HG02588 (cell line): ENCODE measurements around the gene NLGN4X.
A peak's percentile ranks its signal among the peaks of the same experiment; 100 is the strongest.

Source experiments
- ATAC-seq: cut with Tn5 transposase; IDR thresholded peaks from one replicate; pipeline ENCODE4 v1.9.1; 2021; ENCODE audit warnings: mild to moderate bottlenecking, moderate library complexity; ENCODE audit not compliant: unreplicated experiment

The NLGN4X gene

DNA sequence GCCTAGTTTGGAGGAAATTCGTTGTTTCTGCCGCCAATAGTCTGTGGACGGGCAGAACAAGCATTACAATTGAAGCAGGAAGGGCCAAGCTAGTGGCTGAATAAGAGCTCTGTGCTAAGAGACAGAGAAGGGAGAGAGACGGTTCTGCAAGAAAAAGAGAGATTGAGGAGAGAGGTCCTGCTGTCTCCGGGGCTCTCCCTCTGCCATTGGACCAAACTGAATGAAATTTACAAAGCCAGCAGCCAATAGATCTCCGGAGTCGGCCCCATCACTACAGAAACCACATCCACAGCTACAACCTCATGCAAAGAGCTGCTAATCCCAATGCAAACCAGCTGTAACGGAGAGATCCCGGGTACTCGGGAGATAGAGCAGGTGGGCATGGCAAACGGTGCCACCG is at the start of gene NLGN4X:
Gene NLGN4X (minus strand): TSS at position 148 of the 400 bp plus-strand sequence. CDS start 77,401 bp downstream, outside the sequence.
- ATAC-seq = no peak

DNA sequence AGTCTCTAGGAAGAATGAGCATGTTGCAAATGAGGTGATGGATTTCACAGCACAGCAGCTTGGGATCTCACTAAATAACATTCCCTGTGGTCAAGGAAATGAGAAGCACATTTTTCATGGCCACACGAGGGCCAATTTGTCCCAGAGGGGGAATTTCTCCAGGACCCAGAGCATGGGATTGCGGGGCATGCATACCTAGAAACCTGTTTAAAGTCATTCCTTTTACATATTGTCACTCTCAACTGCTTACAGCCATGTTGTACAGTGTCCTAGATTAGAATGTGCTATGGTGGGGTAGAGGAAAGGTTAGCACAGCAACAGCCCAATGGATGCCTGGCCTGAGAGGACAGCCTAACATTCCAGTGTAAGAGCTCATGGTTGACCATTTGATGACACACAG is 37.4 kb upstream of the NLGN4X start:
- no peak for ATAC-seq

DNA sequence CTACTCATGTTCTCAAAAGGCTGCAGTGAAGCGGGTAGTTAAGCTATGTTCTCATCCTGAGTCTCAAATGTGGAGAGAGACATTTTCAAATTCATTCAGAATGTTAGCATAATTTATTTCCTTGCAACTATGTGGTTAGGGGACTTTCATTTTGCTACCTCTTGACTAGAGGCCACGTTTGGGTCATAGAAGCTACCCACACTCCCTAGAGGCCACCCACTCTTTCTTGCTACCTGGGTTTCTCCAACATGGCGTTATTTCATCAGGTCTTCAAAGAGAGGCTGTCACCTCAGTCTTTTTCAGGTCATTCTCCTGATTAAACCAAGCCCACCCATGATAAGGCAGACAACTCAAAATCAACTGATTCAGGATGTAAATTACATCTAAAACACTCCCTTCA is 34.3 kb upstream of the NLGN4X start:
- ATAC-seq = no peak

DNA sequence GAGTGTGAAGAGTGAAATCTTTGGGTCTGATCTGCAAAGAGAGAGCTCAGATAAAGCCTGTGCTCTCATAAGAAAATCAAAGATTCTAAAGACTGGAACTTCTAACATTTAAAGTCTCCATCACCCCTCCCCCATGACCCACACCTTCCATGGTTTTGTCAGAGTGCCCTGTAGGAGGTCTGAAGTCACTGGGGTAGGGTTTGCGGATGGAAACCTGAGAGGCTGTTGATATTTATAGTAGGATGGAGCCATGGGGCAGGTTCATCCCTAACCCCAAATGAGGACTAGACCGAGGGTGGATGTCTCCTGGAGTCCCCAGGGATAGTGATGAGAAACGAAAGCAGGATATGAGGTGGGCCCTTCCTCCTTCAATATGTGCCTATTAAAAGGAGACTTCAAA is 28.4 kb upstream of the NLGN4X start:
- ATAC-seq = no peak

DNA sequence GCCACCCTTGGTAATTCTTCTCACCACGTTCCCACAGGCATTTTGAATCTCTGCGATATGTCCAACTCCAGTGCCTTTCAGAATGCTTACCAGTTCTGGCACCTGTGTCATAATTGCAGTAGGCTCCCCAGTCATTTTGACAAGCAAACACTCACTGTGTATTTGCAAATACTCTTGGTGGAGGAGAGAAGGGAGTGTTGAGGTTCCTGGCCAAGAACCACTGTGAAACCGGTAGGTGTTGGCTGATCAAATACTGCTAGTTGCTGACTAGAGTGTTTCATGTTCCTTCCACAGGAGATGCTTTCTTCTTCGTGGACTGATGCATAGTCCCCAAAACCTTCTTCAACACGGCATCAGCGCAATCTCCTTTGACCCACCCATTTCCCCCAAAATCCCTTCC is 16.0 kb upstream of the NLGN4X start:
- no peak for ATAC-seq

DNA sequence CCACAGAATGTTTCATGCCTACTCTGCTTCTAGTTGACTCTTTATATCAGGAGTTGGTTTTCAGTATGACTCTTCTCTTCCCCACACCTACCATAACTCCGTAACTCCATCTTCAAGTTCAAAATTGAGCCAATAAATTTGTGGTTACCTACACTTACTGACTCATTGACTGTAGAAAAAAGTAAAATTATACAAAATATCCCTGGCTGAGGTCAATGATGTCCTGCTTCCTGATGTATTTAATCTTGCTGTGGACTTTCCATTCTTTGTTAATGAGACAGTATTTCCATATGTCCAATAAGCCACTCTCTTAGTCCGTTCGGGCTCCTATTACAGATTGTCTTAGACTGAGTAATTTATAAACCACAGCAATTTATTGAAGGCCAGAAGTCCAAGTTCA is 9.9 kb upstream of the NLGN4X start:
- no peak for ATAC-seq

DNA sequence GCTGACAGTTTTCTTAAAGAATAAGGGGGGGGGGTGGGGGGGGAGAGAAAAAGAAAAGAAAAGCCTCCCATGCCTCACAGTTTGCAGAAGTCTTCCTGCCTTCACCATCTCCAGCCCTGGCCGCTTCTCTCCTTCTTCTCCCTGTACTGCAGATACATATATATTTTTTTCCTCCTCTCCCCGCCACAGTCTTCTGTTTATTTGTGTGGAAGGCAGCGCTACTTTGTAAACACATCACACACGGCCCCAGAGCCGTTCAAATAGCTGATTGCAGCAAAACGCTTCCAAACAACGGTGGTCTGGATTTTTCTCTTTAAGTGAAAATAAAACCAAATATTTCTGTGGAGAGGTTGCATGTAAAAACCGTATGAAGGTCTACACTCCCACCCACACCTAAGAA is 732 bp downstream of the NLGN4X start:
- no peak for ATAC-seq

DNA sequence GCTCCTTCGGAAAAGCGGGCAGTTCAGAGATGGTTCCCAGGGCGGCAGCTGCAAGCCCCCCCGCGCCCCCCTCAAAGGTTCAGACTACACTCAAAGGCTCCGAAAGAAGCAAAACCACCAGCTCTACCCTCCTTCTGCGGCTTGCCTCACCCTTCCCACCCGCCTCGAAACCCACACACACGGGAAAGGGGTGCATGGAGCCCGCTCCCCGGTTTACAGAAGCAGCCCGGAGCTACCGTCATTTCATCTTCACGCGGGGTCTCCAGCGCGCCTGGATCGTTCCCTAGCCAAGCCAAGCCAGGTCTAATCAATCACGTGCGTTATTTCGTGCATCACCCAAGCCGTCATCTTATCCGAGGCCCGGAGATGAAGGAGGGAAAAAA is 1.2 kb downstream of the NLGN4X start:
- no peak for ATAC-seq

DNA sequence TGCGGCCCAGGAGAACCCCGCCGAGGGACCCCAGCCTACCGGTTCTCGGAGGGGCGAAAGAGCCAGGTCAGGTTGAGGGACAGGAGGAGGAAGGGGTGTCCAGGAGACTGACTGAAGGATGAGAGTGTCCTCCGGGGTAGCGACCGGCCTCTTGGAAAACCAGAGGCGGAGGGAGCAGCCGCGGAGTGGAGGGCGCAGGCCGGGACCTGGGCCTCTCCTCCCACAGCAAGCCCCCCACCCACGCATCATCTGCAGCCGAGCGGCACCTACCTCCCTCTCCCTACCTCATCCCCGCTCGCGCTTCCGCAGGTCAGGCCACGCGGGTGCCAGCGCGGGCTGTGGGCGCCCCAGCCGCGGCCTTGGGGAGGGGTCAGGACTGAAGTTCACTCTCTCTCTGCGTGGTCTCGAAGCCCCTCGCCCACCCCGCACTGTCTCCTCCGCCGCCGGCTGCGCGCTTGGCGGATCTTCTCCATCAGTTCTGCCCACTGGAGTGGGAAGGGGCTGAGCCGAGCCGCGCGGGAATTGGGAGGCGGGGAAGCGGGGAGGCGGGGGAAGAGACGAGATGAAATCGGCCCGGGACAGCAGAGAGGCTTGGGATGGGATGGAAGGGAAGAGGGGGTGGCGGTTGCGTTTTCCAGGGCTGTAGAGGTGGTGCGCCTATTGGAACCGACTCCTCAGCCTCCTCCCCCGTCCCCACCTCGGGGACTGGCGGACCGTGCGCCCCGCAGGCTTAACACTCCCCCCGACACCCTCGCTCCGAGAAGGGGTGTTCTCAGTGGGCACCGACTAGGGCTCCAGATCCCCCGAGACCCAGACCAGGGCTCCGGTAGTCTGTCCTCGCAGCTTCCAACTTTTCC is 1.8 kb downstream of the NLGN4X start:
- ATAC-seq = no peak

DNA sequence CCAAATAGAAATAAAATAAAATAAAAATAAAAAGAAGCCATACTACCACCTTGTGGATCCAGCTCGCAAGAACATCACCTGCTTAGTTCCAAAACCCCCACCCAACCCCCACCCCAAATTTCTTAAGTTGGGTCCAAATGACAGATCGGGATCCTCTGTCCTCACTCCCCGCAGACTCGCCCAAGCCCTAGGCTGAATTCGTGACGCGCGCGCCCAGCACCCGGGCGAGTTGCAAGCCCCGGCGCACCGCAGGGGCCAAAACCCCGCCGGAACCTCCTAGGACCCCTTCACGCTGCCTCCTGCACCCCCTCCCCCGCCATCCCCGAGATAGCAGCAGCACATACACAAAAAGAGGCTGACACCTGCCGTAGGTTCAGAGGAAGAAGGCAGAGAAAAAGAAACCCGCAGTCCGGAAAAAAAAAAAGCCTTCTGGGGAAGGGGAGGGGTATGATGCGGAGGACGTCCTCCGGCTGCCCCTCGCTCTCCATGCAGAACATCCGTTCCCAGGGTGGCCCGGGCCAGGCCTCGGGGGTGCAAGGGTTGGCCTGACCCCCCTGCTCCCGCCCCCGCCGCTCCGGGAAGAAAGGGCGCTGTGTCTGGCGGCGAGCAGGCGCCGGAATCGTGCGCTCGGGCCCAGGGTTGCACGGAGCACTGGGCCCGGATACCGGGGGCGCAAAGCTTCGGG is 2.6 kb downstream of the NLGN4X start:
- no peak for ATAC-seq

DNA sequence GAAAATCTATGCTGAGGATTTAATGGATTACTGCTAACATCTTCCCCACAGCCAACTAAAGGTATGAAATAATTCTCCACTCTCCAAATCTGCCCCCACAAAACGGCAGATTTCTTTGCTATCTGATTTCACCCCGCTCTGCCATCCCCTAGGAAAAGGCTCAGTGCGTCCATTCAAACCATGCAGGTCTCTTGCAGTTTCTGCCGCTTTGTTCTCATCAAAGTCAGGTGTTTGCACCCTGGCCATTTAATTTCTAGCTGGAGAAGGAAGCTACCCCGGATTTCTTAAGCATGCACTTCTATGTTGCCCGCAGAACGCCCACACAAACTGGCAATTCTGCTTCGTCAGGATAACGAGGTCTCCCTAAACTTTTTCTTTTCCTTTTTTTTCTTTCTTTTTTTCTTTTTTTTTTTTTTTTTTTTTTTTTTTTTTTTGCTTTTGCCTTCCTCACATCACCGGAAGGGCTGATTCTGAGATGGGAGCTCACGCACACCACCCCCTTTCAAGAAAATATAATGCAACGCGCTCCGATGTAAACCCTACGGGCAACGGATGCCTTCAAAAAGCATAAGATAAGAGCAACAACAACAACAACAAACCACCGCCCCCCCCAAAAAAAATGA is 3.3 kb downstream of the NLGN4X start:
- ATAC-seq = no peak

DNA sequence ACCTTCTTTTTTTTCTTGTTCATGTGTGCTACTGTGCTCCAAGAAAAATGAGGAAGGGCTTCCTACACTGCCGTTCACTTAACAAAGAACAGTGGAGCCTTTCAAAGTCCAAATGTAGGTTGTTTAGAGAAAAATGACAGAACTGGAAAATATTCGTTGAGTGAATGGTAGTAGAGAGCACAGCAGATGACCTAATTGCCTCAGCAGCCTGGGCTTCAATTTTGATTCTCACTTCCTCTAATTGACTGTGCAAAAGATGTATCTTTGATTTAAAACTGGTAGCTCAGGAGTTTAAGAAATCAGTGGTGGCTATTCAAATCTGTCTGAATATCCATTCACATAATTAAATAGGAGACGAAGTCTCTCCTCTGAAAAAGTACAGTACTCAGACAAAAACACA is 5.2 kb downstream of the NLGN4X start:
- no peak for ATAC-seq

DNA sequence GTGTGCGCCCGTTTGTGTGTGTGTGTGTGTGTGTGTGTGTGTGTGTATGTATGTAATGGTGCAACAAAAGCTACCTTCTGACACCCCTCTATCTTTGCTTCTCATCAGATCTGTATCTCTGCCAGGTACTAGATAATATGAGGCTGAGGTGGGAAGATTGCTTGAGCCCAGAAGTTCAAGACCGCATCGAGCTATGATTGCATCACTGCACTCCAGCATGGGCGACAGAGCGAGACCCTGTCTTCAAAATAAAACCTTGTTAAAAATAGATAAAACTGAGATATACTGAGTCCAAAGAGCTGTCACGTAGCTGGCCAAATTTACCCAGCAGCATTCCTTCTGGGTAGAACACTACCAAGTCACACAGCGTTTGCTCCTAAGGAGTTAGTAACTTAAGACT is 18.4 kb downstream of the NLGN4X start:
- no peak for ATAC-seq

DNA sequence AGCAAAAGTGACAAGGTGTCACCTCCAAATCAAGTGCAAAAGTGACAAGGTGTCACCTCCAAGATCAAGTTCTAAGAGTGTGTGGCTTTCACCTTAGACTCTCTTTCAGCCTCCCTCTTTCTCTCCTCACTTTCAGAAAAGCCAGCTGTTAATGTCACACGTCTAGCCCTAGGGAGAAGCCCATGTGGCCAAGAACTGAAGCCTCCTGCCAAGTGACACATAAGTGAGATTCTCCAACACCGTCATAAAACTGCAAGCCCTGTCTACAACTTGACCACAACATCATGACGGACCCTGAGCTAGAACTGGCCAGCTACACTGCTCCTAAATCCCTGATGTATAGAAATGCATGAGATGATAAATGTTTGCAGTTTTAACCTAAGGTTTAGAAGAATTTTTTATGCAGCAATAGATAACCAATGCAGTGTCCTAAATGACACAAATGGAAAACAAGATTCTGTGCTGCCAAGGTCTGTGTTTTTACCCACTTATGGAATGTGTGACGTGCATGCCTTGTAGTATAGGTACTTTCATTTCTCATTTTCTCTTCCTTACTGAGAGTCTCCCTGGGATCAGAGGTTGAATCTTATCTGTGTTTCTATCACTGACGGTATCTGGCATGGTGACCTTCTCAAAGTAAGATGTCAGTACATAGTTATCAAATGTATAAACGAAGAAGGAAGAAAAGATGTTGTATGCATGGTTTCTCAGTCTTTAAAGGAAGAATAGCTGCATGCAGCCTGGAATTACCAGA is 25.0 kb downstream of the NLGN4X start:
- peak; percentile 45 for ATAC-seq

DNA sequence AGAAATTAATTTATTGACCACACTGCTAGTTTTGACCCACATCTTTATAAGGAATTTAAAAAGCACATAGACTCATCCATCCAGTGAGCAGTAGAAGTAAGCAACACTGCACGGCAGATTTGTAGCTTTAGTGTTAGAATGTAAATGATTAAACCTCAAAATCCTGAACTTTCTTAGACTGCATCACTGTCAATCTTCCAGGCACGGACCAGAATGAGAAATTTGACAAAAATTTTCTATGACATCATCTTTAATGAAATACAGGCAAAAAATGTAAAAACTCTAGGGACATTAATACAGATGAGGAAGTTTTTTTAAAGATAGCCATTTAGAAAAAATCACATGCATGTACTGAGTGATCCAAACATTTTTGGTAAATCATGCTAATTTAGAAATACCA is 29.2 kb downstream of the NLGN4X start:
- ATAC-seq = no peak

DNA sequence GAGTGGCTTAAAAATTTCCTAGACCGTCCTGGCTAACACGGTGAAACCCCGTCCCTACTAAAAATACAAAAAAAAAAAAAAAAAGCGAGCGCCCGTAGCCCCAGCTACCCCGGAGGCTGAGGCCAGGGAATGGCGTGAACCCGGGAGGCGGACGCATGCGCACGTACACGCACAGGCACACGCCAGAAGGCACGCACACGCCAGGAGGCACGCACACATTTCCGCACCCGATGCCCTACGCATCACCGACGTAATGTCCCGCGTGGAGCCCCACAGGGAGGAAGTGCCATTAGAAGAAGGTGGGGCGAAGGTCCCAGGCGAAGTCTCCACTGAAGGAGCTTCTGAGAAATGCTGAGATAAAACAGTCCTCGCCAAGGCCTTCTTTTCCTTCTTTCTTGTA is 41.4 kb downstream of the NLGN4X start:
- no peak for ATAC-seq

DNA sequence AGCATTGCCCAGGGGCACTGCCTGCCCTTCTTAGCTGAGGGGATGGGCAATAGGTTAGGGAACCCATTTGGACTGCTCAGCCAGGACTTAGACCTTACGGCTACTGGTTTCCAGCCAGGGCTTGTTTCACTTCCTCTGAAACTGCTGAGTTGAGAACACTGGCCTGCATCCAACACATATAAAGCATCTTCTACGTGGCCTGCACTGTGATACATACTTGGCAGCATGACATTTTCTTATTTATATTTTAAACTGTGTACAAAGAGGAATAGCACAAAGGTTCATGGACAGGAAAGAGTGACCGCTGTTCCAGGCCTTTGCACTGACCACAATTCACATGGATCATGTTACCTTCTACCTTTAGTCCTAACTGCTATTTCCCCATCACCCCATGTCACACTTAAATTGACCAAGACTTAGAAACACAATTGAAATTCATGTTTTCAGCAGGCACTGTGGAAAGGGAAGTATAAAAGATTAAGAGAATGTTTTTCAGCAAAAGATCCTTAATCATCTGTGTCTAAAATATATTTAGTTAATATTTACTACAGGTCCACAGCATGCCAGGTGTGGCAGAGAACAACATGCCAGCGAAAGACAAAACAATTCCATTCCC is 43.7 kb downstream of the NLGN4X start:
- peak; percentile 99 for ATAC-seq

DNA sequence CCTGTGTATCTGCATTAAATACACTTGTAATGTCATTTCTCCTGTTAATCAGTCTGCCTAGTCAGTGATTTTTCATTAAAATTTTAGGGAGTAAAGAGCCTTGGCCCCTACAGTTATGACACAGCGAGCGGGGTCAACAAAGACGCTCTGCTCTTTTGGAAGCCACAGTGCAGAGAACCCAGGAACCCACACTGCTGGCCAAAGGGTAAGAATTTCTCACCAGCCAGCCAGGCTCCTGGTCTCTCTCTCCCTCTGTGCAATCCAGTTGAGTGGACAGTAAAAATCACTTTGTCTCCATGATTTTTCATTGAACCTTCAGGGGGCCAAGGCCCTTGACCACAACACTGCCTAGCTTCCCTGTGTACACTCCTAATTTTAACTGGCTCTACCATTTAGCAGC is 52.8 kb downstream of the NLGN4X start:
- no peak for ATAC-seq

DNA sequence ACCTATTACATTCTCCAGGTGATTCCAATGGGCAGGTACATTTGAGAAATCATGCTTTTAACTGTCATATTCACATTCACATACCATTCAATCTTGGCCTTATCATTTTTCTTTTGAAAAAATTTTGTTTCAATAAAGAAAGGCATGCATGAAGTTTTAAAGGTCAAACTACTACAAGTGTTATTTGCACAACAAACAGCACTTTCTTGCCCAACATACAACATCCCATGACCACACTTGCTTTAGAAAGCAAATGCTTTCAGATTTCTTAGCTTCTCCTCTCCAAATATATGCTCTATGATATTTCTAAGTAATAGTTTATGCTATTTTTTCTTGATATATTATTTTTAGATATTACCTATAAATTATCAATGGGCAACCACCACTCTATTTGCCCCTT is 58.2 kb downstream of the NLGN4X start:
- no peak for ATAC-seq

DNA sequence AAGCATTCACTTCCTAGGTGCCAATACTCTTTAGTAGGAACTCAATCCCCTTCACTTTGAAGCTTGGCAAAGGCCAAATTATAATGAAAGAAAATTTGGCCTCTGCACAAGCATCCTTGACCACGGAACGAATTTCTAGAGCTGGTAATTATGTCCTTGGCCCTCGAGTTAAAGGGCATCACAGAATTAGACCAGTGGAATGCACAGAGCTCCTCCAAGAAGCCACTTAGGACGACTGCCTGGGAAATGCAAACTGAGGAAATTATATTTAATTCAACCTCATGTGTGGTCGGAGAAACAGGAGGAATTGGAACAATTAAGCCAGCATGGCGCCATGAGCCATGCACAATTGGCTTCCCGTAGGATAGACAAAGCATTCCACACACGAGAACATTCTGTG is 59.3 kb downstream of the NLGN4X start:
- ATAC-seq = no peak

DNA sequence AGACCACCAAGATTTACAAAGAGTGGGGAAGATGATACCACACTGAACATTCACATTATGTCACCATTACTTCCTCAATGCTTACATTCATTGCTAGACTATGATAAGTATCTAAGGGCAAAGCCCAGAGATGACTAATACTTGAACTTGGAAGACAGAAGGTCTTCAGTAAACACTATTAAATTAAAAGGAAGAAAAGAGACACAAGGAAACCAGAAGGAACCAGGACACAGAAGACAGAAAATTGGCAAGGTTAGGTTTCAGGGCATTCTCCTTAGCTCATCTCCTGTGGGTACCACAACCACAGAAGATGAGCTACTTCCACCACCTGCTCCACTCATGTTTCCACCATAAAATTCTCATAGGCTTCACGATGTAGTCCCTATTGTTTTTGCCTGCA is 64.9 kb downstream of the NLGN4X start:
- ATAC-seq = no peak
